Inflammatory macrophage treated with lipopolysaccharide for 4 hours (primary cell): Measurements from ENCODE around the gene SOX6.

ENCODE experiments used
- DNase-seq: peaks from one replicate; pipeline ENCODE4 v3.0.0-alpha.2; 2020

The SOX6 gene

DNA sequence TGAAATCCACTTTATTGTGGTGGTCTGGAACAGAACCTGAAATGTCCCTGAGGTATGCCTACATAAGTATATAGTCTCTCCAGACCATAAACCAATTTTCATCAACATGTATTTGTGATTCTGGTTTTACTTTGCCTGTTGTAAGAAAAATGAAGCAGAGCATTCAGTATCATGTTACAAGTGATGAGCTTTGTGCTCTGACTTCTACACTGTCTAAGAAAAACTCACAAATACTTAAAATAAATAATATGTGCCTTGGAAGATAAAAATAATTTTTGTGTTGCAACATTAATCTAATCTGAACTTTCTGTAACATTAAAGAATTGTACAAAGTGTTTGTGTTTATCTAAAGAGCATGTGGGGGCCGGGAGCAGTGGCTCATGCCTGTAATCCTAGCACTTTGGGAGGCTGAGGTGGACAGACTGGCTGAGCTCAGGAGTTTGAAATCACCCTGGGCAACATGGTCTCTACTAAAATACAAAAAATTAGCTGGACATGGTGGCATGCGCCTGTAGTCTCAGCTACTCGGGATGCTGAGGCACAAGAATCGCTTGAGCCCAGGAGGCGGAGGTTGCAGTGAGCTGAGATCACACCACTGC lies 219.5 kb downstream of the SOX6 start:
- no peak for DNase-seq

DNA sequence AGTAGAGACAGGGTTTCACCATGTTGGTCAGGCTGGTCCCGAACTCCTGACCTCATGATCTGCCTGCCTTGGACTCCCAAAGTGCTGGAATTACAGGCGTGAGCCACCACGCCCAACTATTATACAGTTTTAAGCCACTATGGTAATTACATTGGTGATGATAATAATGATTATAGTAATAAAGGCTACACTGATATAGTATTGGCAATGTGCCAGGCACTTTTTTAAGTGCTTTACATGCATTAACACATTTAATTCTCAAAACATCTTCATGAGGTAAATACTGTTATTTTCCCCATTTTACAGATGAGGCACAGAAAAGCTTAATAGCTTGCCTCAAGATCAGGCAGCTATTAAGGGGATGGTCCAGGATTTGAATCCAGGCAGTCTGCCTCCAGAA lies 222.5 kb downstream of the SOX6 start:
- no peak for DNase-seq

DNA sequence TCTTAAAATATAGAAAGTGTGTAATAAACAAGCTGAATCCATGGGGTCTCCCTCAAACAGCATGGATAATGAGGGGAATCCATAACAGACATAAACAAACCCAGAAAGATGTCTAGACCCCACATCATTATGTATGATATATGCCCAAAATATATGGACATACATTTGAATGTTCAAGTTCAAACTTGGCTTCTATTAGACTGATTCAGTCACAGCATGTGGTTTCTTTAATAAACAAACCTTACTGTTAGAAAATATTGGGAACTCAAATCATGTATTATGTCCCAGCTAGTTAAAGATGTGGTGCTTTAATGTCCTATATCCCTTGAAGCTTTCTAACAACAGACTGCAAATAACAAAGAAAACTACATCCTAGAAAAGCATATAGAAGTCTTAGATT lies 228.6 kb downstream of the SOX6 start:
- no peak for DNase-seq

DNA sequence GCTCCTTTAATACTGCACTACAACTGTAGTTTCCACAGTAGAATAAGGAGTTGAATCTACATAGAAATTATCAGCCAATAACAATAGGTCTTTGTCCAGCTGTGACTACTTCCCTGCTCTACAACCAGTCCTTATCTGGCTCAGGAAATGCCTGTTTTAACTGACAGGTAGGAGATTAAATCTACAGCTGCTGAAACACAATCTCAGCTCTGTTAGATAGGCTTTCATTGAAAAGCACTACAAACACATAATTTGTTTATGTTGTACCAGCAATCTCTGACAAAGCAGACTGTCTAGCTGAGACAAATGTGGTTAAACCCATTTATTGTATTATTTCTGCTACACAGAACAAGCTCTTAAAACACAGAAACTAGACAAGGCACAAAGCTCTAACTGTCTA lies 230.0 kb downstream of the SOX6 start:
- DNase-seq: no peak

DNA sequence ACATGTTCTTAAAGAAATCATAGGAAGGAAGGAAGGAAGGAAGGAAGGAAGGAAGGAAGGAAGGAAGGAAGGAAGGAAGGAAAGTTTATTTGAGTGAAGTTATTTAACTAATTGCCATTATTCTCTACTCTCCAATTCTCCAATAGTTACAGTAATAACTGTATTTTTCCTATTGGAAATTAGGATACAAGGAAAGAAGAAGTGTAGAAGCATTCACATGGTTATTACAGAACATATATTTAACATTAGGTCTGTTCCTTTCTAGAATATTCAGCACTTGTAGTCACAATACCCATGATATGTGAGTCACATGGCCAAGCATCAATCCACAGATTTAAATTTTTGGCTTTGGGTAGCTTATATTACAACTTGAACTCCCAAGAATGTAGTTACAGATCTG lies 230.6 kb downstream of the SOX6 start:
- DNase-seq: no peak

DNA sequence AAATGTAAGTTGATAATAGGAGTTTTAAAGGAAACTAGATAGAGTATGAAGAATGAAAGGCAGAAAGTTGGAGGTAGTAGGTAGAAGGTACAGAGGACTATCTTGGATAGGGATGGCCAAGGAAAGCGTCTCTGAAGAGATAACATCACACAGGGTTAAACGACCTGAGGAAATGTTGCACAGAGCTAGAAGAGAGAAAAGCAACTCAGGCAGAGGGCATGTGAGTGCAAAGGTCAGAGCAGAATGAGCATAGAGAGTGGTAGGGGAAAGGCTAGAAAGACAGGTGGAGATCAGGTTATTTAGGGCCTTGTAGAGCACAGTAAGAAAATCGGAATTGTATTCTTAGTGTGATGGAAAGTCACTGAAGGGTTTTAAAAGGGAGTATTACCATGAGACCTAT lies 232.0 kb downstream of the SOX6 start:
- DNase-seq: no peak

DNA sequence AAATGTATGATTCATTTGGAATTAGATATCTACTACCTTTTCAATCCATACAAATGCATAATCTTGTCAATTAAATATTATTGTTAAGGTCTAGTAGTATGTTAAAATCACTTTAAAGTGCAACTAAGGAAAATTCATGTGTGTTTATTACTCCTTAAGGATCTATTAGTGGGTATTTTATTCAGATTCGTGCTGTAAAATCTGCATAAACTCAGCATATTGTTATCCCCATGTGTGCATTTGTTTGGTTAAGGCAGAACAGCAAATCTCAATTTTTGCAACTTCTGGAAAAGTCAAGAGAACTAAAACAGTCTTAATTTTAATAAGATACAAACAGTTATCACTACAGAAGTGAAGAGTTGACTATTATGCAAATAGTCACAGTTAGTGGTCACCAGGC lies 234.5 kb downstream of the SOX6 start:
- no peak for DNase-seq

DNA sequence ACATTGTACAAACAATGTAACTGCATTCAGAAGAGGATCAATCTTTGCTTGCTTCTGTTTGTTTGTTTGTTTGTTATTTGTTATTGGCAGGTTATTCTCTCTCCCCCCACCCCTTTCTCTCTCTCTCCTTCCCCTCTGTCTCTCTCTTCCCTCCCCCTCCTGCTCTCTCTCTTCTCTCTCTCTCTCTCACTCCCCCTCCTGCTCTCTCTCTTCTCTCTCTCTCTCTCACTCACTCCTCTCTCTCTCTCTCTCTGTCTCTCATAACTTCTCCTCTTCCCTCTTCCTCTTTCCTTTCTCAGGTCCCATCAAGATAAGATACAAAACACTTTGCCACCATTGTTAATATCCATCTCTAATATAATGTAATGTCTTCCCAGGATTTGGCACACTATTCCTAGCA lies 236.3 kb downstream of the SOX6 start:
- no peak for DNase-seq

DNA sequence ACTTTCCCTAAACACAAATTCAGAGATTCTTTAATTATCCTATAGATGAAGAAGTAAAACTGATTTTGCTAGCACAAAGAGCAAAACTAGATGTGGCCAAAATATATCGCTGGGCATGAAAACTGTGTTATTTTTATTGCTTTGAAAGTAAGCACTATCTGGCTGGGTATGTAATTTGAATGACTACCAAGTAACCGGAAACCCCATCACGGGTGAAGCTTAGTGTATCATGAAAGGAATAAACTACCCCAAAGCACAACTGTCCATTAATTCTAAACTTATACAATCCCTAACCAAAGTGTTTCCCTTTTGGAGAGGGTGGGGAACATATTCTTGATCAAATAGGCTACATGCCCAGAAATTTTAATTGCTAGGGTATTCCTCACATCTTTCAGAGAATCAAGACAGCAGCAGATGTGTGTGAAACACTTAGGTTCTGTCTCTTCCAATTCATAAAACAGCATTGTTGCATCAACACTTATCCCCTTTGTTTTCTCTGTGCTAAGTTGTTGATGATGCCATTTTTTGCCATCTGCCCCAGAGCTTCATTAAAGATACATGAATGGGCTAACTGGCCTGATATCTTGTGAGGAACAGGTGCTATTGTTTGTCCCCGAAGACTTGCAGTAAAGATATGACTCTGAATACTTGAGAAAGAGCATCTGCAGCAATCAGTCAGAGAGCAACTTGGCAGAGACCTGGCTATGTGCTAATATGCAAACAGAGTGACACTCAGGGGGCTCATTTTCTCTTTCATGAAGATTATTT lies 238.2 kb downstream of the SOX6 start:
- no peak for DNase-seq

DNA sequence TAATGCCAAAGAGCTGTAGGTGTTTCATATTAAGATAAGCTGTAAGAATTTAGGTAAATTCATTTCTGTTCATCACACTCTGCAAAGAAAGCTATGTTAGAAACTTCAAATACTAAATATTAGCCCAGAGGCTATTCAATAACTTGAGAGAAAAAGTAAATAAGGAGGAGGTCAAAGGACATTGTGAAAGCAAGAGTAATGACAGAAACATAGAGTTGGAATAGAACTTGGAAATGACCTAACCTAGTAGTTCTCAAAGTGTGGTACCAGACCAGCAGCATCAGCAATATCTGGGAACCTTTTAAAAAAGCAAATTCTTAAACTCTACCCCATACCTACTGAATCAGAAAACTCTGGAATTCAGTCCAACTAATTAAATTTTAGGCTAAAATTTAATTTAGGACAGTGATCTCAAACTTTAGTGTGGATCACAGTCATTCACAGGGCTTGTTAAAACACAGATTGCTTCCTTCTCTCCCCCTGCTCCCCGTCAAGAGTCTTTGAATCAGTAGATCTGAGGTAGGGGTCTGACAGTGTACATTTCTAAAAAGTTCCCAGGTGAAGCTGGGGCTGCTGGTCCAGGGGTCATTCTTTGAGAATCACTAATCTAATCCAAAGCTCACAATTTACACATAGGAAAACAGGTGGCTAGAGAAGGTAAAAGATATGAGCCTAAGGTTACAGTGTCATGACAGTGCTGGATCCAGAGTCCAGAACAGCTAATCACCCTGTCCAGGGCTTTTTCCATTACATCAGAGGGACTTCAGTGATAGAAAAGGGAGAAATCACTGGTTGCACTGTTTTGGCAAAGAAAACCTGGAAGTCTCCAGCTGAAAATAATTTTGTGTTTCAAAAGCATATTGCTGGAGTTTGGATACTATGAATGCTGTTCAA lies 241.1 kb downstream of the SOX6 start:
- DNase-seq: no peak

DNA sequence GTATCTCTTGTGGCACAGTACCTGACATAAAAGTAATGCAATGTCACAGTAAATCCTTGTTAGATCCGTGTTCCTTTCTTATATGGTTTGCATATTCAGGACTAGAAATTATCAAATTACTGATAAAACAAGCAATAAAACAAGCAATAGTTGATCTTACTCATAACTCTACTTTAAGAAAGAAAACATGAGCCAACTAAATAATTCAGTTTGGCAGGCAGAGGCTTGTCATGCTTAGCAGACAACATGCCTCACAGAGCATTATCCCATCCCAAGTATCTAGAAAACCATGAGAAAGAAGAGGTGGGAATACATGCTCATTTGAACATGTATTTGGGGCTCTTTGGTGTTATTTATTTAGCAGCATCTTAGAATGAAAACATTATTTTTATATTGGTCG lies 241.9 kb downstream of the SOX6 start:
- no peak for DNase-seq

DNA sequence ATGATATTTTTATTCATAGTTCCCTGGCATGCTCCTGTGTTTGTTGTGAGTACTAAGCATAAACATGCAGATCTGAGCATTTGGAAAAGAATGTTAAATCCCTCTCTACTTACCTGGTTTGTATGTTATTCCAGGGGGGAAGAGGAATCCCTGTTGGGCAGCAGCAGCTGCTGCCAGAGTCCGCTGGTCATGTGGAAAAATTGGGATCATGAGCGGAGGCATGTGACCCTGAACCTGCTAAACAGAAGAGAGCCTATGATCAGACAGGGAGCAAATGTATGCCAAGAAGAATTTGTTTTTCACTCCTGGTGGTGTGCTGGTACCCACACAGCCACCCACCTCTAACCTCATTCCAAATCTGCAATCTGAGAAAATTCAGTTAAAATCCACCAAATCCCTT lies 244.7 kb downstream of the SOX6 start:
- DNase-seq: no peak

DNA sequence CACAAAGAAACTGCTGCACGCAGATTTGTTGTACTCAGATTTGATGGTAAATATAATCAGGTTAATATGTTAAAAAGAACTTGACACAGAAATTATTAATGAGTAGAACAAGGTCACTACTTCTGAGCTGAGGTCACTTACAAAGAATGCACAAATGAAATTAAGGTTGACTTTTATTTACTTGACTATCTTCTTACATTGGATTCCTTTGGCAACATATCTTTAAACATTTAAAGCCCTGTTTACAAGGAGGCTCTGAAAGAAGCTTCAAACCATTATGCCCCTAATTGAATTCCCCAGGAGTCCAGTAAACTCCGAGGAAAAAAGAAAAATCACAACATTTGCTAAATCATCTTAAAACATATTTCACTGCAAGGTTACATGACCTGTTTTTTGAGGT lies 245.5 kb downstream of the SOX6 start:
- DNase-seq: no peak

DNA sequence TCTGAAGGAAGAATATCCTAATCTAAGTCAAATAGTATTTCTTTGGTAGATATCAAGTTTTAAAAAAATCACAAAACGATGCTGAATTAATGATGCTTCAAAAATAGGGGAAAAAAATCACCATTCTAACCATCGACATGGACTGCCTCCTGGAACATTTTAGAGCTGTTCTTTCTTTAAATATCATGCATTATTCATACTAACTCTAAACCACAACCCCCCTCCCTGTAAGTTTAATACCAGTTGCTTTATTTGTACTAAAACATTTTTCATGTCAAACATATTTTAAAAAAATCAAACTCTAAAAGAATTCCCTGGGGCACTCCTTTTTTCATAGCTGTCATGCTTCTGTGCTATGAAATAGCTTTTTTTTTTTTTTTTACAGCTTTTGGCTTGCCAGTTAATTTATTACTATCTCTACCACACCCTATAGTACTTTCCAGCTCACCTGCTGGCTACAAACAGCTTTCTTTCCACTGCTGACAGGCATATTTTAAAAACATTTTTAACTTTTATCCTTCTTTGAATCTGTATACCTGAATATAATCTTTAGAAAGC lies 256.9 kb downstream of the SOX6 start:
- no peak for DNase-seq

DNA sequence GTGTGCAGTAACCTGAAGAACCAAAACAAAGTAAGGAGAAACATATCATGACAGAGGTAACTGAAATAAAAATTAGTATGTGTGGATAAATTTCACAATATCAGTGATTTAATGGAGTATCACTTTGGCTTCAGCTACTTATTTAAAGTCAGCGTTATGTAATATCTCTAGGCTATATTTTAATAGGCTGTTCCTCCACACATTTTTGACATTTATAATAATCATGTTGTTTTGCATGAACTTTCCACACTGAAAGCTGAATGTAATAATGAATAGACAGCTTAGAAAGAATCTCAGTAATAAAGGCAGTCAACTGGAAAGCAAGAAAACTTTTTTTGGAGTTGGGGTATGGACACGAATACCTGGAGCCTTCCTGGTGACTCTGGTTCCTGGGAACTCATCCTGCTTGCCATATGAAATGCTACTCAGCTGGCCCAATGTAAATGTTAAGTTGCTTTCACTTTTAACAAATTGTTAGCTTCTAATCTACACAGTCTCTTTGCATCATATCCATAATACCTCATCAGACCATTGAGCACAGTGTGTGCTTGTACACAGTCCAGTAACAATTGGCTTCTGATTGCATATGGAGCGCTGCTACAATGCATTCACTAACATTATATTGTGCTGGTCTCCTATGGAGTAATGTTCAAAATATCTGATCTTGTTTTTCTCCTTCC lies 257.7 kb downstream of the SOX6 start:
- DNase-seq: no peak

DNA sequence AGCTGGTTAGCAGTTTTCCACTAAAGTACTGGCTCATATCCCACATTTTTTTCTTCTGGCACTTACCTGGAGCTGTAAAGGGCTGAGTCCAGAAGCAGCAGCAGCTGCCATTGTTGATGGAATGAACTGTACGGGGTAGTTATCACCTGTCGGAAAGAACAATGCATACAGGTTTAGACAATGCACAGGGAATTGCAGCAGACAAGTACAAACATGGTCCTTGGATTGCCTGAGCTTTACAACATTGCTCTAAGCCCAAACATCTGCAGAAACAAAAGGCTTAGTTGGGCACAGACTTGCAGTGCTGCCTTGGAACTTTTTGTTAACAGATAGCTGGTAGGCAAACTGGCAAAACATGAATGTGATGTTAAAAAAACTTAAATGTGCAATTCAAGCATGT lies 258.8 kb downstream of the SOX6 start:
- no peak for DNase-seq

DNA sequence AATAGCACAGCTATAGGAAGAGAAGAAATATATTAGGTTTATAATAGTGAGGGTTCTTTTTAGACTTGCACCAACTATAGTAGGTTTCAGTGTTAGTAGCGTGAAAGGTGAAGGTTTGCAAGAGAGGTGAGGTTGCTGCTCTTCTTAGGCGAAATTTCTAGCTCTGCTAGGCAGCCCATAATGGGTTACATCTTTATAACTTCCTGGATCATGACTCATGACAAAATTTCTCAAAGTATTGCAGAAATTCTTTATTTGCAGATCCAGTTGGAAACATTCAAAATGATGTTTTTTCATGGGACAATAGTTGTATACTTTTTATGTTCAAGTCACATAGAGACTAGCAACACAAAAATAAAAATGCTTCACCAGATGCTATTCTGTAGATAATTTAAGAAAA lies 260.0 kb downstream of the SOX6 start:
- DNase-seq: no peak

DNA sequence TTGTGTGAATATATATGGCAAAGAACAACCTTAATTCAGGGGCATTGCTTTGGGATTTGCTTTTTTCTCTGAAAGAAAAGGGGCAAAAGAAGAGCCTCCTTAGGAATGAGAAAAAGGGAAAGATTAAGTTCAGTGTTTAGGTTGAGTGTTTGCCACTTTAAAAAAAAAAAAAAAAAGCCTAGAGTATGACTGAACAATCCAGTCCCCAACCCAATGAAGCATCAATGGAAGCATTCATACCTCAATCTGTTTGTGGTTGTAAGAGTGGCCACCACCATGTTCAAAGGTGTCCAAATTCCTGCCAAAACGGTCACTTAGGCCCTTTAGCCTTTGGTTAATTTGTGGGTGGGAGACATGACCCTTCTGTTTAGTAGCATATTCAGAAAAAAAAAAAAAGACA lies 260.6 kb downstream of the SOX6 start:
- DNase-seq: no peak

DNA sequence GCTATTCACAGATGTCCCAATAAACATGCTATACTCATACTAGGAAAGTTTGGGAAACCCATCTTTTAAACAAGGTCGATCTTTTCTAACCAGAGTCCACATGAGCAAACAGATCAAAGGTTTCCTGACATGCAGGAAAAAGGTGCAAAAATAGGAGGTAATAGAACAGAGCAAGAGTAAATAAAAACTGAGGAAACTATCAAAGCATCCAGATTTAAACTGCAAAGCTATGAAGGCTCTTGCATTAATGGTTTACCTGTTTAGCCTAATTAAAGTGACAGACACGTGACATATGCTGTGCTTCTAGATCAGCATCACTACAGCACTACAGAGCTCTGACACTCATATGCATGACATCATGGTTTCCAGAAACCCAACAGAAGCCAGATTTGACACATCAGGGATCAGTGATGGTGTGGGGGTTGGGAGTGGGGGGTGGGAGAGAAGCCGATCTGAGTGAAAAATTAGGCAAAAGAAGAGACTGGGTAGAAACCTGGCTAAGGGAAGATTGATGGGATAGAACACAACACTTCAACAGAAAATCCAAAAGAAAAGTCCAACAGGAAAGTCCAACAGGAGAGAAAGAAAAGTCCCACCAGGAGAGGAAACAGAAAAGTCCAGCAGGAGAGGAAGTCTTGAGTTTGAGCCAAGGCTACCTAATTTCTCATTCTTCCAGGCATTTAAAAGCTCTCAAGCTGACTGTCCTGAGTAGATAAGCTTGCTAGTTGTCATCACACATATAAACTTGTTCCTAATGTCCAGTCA lies 262.3 kb downstream of the SOX6 start:
- DNase-seq: no peak

DNA sequence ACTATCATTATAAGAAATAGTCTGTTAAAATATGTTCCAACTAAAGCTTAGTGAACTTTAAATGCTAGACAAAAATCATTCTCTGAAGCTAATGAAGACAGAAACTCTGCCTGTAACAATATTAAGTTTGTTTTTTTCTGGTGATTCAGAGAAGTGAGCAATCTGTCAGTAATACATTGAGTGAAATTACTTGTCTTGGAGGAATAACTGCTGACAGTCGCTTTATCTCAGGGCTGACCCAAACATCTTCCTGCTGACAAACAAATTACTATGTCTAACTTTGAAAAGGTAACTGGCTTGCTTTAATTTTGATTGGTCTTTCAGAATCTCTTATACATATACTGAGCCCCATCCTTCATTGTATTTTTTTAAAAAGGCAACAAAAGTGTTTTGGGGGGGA lies 264.5 kb downstream of the SOX6 start:
- DNase-seq: no peak

DNA sequence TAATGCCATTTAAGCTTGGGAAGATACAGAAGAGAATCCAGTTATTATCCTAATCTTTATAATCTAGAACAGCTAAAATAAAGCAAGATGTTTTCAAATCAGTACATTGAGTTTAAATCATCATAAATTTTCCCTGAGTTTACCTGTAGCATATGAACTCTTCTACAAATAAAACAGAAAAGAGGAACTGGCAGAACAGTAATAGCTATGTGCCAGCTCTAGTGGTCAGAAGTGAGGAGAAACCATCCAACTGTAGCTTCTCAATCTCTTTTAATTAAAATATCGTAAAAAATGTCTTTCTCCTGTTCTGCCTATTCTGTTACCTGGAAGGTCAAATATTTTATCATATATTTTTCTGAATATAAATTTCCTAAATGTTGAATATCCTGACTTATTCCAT lies 266.9 kb downstream of the SOX6 start:
- no peak for DNase-seq

DNA sequence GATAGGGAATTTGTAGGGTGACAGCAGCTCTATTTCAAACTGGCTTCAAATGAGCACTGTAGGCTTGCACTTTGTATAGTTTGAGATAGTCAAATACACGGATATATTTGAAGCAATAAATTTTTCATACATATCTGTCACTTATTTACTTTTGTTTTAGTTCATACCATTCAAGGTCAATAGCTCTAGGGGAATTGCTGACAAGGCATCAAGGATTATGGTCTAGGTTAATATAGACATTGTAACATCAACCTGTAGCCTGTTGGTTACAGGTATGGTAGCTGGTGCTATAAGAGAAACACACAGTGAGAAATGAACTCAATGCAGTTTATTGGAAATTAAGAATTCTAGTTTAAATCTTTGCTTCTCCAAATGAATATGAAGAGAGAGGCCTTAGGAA lies 267.6 kb downstream of the SOX6 start:
- DNase-seq: no peak
